GM21786 (cell line): ENCODE measurements around the gene LYPD6B.
"Not testable (repeated sequence)": the region's sequence is repeated elsewhere in the genome, so short reads cannot be mapped to it uniquely, and the experiment has no call there.

Experiments
- ATAC-seq: cut with Tn5 transposase; IDR thresholded peaks from one replicate; pipeline ENCODE4 v1.9.1; 2021; ENCODE audit not compliant: unreplicated experiment

LYPD6B gene

DNA sequence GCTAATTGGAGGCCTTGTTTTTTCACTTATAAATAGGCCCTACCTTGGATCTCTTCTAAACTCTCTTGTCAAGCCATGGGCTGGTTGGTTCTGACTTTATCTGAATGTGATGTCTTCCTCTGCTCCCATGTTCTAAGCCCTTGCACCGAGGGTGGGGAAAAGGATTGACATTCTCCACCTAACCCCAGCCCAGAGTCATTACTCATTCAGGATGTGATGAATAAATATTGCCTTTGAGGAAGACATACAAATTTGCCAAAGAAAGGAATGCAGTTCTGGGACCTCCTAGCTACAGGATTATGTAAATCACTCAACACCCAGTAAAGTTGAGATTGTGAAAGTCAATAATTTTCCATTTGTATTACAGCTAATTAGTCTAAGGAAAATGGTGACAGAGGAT, 149.8 kb downstream of the LYPD6B start:
- ATAC-seq: no peak

DNA sequence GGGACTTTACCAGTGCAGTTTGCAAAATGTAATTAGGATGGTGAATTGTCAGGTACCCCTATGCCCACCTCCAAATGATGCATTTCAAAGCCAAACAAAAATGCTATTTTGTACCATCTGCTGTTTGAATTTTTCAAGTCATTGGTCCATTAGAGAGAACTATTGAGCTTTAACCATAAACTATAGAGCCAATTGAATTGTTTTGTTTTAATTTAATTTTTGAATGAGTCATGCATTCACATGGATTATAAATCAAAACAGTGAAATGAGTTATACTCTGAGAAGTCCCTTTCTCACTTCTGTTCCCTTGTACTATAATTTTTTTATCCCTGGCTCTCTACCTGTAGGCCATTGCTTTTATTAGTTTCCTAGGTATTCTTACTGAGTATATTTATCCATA, 151.3 kb downstream of the LYPD6B start:
- no peak for ATAC-seq

DNA sequence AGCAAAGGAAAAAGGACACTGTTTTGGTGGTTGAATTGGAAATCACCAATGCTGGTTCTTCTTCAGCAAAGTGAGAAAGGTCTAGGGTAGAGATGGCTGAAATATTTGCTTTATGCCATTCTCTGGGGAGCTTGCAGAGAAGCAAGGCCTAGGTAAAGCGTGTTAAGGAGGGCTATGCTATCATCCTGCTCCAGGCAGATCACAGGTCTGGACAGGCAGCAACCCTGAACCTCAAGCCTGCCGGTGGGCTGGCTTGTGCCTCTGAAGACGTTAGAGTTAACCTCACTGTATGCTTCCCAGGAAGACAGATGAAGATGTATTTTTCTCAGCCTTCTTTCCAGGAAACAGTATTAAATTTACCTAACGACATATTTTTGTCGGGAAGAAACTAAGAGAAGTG, 153.4 kb downstream of the LYPD6B start:
- no peak for ATAC-seq

DNA sequence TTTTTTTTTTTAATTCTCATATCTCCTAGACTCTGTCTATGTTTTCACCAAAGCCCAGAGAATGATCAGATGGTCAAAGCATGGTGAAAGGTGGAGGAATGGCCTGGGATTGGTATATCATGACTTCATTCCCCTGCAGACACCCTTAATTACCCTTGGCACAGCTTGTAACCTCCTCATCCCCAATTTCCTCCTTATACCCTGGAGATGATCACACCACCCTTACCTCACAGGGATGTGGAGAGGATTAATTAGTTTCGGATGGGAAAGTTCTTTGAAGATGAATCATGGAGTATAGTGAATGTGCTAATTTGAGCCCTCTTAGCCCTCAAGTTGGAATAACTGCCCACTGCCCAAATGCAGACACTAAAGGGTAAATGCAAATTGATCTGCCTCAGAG, 153.9 kb downstream of the LYPD6B start:
- ATAC-seq: no peak

DNA sequence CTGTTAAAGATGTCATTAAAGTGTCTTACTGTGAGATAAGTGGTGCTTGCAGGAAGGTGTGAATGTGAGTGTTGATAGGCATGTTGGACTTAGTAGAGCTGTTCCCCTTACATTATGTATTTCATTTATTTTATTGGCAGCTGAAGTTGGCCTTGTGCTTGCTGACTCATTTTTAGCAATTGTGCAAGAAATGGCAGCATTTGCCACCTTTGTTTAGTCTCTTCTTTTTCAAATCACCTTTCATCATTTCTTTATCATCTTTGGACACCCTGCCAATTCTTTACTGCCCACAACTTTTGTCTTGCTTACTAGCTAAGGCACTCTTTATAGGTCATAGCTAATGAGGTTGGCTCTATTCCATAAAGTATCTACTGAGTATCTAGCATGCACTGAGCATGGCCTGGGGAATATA, 161.6 kb downstream of the LYPD6B start:
- ATAC-seq: no peak

DNA sequence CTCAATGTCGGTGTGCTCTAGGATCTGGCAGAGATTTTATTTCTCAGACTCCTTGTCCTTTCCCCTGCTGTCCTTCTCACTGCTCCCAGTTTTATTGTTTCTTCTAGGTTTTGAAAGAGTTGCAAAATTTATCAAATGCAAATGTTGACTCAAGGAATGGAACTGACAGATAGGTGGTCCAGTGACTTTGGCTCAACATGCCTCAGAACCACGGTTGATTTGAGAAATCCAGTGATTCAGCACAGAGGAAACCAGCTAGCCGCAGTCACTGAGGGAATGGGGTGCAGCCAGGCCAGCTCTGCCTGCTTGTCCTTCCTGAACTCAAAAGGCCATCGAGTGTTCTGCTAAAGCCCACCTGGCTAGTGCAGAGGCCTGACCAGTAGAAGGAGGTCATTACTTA, 166.2 kb downstream of the LYPD6B start:
- no peak for ATAC-seq

DNA sequence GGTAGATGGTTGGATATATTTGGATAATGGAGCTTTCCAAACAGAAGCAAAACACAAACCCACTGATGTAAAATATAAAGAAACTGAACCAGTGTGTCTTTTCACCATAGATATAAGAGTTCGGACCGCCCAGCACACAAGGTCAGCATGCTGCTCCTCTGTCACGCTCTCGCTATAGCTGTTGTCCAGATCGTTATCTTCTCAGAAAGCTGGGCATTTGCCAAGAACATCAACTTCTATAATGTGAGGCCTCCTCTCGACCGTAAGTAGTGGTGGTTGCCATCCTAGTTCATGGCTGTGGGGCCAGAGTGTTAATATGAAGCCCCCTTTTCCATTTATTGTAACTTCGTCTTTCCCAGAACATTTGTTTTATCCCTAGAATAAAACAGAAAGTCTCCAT, 166.6 kb downstream of the LYPD6B start:
- no peak for ATAC-seq

DNA sequence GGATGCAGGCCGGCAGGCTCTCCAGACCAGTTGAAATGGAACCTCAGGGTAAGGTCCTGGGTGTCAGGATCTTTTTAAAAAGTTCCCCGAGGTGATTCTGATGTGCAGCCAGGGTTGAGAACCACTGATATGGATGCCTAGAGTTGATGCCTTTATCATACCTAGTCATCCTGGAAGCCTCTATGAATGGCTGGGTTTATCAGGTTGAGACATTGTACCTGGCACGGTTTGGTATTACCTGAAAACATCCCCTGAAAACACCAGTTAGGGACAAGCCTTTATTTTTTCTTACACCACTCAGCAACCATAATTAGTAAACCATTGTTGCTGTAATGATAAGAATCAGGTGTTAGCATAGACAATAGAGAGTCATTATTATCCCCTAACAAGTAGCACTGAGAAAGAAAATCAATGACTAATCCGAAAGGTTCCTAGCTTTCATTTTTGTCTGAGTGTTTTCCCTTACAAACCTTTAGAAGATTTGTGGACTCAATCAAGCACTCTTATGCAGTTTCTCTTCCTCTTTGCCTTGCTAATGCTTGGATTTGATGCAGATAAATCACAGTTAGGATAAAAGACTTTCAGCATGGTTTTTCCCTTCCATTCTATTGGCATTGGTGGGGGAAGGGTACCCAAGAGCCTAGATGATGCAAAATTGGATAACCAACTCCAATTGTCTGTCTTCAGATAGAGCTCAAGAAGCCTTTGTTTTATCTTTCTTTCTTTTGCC, 175.4 kb downstream of the LYPD6B start:
- peak; percentile 57 for ATAC-seq

DNA sequence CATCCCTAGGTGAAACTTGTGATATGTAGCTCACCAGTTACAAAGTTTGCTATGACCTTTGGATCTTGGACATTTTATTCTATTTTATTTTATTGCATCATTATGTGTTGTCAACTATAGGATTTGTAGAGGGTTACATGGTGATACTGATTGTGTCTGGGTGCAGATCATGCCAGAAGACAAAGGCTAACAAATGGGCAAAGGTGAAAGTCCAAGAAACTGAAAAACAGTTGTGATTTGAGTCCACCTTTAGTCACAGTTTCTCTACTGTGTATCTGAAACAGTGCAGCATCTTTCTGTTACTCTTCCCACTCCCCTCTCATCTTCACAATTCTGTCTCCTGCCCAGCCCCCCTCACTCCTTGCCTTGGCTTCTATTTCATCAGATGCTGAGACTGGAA, 180.0 kb downstream of the LYPD6B start:
- ATAC-seq: no peak

DNA sequence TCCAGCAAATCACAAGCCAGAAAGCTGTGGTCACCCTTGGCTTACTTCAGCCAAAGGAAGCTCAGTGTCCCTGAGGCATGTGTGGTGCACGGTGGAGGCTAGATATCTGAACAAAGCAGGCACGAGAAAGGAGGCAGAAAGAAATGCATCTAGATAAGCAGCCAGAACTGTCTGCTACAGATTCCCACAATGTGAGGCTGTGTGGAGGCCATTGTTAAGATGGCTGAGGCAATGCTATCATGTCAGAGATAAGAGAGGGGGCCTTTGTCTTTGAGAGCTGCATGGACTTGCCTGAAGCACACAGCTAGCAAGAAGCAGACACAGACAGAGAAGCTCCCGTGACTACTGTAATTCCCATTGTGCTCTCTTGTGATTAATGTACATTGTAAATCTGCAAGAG, 181.4 kb downstream of the LYPD6B start:
- ATAC-seq: no peak

DNA sequence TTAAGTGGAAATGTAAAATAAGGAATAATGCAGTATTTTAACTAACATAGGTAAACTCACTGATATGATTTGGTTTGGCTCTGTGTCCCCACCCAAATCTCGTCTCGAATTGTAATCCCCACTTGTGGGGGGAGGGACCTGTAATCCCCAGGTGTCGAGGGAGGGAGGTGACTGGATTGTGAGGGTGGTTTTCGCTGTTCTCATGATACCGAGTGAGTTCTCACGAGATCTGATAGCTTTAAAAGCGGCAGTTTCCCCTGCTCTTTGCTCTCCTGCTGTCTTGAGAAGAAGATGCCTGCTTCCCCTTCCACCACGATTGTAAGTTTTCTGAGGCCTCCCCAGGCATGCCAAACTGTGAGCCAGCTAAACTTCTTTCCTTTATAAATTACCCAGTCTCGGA, 182.5 kb downstream of the LYPD6B start:
- no peak for ATAC-seq

DNA sequence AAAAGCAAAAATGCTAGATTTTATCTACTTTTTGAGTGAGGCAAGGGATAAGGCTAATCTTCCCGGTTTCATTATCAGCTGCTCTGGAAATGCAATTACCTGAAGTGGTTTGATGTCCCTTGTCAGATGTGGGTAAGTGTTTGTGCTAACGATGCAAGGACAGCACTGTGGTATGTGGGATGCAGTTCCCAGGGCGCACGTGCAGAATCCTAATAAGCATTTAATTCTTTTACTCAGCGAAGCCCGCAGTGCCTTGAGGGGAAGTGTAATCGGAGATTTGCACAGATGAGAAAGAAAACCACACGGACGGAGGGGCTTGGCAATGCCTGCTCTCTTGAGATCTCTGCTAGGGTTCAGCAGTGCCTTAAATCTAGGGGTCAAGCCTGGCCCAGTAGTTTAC, 183.4 kb downstream of the LYPD6B start:
- no peak for ATAC-seq

DNA sequence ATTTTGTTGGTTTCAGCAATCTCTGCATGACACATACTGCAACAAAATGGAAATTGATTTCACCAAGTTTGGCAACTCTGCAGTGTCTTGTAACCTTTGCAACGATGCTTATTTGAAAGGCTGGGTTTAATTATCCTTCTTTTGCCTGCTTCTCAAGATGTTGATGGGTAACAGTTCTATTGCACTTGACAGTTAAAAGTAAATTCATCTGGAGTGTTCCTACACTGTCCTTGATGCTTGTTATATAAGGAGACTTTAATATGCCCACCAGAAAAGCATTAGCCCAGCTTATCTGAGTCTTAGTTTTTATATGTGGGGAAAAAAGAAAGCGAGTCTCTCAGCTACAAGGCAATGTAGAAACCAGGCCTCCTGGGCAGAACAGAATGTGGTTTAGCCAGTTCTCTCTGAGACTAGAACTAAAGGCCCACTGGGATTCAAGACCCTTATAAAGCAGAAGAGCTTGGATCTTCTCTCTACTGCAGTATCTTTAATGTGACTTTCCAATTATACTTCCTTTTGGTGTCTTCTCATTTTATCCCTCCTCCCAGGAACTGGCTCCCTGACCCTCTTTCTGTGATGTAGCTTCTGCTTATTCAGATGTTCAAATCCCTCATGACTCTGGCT, 185.1 kb downstream of the LYPD6B start:
- no peak for ATAC-seq

DNA sequence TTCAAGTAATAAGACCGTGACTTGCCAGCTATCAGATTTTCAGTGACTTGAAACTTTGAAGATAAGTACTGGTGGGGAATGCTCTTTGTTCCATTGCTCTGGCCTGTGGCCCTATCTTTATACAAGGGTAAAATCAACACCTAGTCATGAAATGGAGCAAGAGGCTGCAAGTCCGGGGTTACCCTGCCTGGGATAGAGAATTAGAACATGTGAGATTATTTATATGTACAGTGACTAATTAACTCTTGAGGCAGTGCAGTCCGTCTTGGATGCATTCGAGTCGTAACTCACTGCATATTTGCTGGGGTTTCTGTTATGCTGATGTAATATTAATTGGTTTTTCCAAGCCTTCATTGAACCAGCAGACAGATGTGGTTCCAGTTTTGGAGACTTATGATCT, 186.0 kb downstream of the LYPD6B start:
- no peak for ATAC-seq

DNA sequence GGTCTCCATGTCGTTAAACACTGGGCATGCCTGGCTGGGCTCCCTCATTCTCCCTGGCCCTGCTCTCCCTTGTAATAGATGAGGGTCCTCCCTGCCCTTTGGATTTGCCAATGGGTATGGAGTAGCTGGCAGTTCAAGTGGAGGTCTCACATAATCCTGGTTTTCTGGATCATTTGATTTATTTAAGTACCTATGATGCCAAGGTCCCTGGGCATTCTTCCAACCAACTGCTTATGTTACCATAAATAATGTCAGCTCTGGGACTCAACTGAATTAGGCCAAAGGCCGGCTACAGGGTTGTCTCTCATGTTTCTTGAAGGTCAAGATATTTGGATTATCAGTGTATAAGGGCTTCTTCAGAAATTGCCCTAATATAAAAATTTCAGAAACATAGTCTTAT, 186.9 kb downstream of the LYPD6B start:
- no peak for ATAC-seq

DNA sequence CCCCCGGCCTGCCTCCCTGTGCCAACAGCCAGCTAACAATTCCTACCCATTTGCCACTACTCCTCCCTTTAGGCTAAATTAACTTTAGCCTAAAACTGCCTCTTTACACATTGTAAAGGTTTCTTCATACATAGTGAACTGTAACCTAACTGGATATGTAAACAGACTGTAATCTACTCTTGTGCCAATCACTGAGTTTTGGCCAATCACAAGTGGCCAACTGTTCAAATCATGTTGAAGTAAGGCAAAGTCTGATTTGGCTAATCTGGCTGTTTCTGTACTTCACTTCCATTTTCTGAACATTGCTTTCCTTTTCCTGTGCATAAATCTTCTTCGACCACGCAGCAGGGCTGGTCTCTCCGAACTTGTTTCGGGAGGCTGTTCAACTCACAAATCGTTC, 188.3 kb downstream of the LYPD6B start:
- no peak for ATAC-seq

DNA sequence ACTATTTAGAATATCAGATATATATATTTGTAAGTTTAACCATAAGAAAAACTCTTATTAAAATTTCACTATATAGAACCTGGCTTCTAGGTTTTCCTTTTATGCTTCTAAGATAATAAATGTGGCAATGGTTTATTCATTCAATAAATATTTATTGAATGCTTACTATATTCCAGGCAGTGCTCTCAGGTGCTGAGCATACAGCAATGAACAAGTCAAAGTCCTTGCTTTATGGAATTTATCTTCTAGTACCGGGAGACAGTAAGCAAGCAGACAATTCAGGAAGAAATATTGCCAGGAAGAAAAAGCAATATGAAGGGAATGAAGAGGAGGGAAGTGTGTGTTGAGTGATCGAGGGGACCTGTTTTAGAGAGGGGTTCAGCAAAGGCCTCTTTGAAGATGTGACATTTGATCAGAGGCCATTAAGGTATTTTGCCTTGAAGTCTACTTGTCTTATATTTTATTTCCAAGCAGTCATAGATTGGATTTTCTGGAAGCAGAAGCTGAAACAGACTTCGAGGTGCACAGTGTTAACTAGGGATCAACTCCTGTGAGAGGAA, 197.4 kb downstream of the LYPD6B start:
- no peak for ATAC-seq

DNA sequence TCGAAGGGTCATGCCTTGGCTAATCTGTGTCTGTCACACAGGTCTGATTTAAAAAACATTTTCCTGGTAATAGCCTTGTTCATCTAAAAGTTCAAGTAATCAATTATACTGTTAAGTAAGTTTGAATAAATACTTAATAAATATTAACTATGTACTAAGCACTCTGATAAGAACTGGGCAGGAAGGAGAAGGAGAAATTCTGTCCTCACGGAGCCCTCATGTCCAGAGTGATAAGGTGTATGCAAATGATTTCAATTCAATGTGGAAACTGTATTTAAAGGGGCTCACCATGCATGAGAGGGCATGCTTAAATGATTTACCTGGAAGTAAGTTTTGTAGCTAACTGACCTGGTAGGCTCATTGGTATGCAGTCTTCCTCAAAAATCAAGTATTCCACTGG, 197.9 kb downstream of the LYPD6B start:
- no peak for ATAC-seq

DNA sequence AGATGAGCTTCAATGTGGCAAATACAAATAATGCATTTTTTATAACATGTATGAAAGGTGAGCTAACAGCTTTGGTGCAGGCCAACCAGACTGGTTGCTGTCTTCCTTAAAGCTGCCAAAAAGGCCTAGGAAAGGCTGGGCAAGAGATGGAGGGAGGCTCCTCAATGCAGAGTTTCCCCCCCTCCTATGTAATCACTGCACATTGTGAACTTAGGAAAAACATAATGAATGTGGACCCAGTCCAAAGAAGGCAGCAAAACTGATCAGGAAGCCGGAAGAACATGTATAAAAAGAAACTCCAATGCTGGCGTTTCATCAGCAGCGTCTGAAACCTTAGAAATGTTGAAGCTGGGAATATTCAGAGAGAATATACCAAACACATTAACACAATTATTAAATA, 207.7 kb downstream of the LYPD6B start:
- no peak for ATAC-seq

DNA sequence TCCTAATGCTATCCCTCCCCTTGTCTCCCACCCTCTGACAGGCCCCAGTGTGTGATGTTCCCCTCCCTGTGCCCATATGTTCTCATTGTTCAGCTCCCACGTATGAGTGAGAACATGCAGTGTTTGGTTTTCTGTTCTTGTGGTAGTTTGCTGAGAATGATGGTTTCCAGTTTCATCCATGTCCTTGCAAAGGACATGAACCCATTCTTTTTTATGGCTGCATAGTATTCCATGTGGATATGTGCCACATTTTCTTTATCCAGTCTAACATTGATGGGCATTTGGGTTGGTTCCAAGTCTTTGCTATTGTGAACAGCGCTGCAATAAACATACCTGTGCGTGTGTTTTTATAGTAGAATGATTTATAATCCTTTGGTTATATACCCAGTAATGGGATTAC, 212.9 kb downstream of the LYPD6B start:
- ATAC-seq: not testable (repeated sequence)

DNA sequence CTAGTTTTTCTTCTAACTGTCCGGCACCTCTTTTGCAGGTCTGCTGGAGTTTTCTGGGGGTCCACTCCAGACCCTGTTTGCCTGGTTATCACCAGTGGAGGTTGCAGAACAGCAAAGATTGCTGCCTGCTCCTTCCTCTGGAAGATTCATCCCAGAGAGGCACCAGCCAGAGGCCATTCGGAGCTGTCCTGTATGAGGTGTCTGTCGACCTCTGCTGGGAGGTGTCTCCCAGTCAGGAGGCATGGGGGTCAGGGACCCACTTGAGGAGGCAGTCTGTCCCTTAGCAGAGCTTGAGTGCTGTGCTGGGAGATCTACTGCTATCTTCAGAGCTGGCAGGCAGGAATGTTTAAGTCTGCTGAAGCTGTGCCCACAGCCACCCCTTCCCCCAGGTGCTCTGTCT, 218.4 kb downstream of the LYPD6B start:
- not testable (repeated sequence) for ATAC-seq

DNA sequence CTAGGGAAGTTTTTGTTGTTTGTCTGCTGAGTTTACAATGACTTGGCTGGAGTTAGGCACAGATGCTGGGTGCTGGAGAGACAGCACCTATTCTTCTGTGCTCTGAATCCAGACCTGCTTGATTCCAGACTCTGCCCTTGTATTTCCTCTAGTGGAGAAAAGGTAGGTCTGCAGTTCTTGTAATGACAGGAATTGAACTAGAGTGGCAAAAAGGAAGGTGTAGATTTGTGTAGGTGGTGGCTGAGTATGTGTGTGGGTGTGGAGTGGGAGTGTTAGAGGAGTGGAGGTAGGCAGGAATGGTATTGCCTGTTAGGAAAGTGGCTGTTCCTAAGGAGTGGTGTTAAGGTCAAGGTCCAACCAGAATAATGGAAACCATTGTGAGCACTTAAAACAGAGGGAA, 220.0 kb downstream of the LYPD6B start:
- ATAC-seq: no peak

DNA sequence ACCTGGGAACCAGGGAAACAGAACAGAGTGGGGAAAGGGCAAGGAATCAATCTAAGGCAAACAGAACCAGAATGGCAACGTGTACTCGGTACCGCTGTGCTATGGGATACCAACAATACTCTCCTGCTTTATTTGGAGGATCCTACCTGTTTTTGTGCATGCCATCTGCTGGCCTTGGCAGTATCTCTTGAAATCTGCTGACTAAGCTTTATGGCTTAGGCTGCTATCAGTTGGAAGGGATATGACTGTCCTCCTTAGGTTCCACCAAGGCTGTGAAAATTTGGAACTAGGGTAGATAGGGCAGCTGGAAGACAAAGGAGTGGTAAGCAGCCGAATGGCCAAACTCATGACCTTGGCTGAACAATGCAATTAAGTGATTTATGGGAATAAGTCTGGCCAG, 220.6 kb downstream of the LYPD6B start:
- no peak for ATAC-seq
